Measurements from ENCODE around the gene GRID2IP. TPM values are rescaled to one million over a fixed set of nuclear protein-coding genes. Genes with fewer than 3 reads are reported as not detected.
"Not testable (repeated sequence)": the region's sequence is repeated elsewhere in the genome, so short reads cannot be mapped to it uniquely, and the experiment has no call there.

The GRID2IP gene
- total RNA-seq, 2 experiments from 2014 or later, result 0.40 to 0.50 TPM

DNA sequence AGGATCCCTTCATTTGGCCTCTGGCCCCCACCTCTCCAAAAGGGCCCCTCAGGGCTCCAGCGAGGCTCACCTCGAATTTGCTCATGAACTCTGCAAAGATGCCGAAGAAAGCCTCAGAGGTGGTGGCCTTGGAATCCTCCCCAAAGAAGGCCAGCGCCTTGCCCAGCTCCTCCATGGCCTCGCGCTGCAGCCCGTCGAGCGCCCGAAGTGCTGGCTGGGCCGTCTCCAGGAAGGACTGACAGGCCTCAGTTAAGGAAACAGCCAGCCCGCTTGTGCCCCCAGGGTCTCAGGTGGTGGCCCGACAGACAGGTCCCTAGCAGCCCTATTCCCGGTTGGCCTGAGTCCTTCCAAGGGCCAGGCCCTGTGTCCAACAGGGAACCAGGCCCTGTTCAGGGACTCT is 53.3 kb downstream of the GRID2IP start:
- ChIA-PET CTCF (interaction anchor here (0.6 kb wide), 1 partner anchor 63 kb away, joined by 3 read pairs; no protein-coding TSS in a partner anchor), POLR2A (no interaction called here)

- ChIA-PET CTCF (interaction anchor here (0.6 kb wide), 1 partner anchor 63 kb away, joined by 3 read pairs; no protein-coding TSS in a partner anchor), POLR2A (no interaction called here)
Measured at GRCh38 chr7:6497637-6497905, 53.7 kb downstream of the GRID2IP start.

DNA sequence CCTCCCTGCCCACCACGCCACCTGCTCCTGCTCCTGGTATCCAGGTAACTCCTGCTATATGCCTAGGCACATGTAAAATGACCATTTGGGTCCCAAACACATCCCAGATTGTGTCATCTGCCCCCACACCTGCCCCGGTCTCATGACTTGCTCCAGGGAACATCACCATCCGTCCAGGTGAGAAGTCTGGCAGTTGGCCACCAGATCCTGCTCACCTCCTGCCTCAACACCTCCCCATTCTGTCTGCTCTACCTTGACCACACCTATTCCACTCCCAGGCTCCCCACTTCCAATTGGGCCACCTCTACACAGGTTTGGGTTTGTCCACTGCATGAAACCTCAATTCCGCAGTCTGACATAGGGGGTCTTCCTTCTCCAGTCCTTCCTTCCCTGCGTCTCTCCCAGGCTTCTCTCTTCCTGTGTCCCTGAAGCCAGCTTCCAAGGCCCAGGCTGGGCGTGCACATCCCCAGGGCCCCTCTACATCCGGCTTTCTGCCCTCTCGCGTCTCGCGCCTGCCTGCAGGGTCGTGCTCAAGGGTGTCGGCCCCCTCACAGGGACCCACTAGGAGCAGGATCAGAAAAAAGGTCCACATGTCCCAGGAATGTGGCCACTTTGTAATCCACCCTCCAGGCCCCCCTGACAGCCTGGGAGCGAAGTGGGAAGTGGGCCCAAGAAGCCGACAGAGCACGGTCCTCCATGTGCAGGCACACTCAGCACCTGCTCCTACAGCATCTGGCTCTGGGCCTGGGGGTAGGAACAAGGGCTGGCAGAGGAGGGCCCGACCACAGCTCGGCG is 54.2 kb downstream of the GRID2IP start:
- POLR2A ChIA-PET, result no interaction called here
- CTCF ChIA-PET, result no interaction called here

DNA sequence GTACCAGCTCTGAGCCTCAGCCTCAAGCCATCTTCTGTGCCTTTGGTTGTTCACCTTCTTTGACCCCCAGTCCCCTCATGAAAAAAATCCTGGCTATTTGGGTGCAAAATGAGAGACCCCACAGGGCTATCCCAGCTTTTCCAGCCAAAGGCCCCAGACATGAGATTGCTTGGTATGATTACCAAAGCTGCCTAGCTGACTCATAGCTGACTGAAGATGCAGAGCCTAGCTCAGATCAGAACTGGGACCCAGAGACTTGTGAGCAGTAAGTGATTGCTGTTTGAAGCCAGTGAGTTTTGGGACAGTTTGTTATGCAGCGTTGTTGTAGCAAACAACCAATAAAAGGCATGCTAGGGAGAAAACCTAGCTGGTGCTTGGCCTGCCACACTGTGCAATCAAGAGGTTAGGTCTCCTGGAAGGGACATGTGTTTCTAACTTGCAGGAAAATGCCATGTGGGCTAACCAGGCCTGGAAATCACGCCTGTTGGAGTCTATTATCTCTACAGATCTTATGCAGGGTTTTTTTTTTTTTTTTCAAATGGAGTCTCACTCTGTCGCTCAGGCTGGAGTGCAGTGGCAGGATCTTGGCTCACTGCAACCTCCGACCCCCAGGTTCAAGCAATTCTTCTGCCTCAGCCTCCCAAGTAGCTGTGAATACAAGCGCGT is 55.5 kb downstream of the GRID2IP start:
- CTCF ChIA-PET, result interaction anchor here (0.6 kb wide), 1 partner anchor 123 kb away, joined by 4 read pairs; no protein-coding TSS in a partner anchor
- POLR2A ChIA-PET, result no interaction called here

DNA sequence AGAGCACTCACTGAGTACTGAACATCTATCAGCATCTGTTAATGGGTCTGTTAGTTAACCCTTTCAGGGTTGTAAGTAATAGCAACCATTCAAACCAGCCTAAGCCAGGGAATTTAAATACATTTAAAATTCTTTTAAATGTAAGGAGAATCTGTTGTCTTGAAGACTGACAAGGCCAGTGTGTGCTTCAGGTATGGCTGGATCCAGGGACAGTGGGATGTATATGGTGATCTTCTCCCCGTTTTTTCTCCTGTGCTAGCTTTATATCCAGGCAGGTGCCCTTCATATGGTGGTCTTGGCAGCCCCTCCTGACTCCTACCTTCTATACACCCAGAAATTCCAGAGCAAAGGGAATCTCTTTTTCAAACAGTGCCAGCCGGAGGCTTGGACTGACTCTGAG is 56.9 kb downstream of the GRID2IP start:
- POLR2A ChIA-PET, result no interaction called here
- CTCF ChIA-PET, result no interaction called here

- ChIA-PET POLR2A (no interaction called here), CTCF (no interaction called here)
Measured at GRCh38 chr7:6491194-6491593, 60.1 kb downstream of the GRID2IP start.

- ChIA-PET POLR2A (no interaction called here), CTCF (interaction anchor here (1.6 kb wide), 1 partner anchor 16 kb away, joined by 3 read pairs; no protein-coding TSS in a partner anchor)
Measured at GRCh38 chr7:6489612-6490011, 61.6 kb downstream of the GRID2IP start.

DNA sequence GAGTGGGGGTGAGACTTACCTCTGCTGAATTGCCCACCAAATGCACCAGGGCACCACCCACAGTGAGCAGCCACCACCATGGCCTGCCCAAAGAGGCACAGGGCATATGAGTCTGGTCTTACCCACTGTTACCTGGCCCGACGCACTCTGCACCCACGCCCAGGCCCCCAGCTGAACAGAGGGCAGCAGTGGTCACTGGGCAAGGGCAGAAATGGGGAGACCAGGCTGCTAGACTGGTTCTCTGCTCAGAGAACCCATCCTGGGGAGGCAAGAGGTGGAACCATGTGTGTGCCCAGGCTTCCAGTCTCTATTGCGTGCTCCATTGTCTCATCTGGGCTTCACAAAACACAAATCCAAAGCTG is 64.1 kb downstream of the GRID2IP start:
- ChIA-PET POLR2A (no interaction called here), CTCF (no interaction called here)

GRCh38 chr7:6486438-6487183 is 64.7 kb downstream of the GRID2IP start:
- CTCF ChIA-PET, result no interaction called here

DNA sequence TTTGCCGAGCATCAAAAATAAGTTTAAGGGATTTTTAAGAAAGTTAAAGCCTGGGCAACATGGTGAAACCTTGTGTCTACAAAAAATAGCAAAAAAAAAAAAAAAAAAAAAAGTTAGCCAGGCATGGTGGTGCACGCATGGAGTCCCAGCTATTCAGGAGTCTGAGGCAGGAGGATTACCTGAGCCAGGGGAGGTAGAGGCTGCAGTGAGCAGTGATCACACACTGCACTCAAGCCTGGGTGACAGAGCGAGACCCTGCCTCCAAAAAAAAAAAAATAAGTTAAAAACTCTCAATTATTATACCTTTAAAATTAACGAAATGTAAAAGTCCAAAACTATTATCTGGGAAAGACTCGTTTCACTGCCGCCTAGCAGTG is 68.5 kb downstream of the GRID2IP start:
- ChIA-PET POLR2A (no interaction called here), CTCF (no interaction called here)

More at GRCh38 chr7:6486438-6487183, 64.7 kb downstream of the GRID2IP start:
- POLR2A ChIA-PET, result no interaction called here

- POLR2A ChIA-PET, result no interaction called here
- CTCF ChIA-PET, result no interaction called here
Measured at GRCh38 chr7:6482307-6482706, 69.0 kb downstream of the GRID2IP start.

GRCh38 chr7:6481445-6481844 is 69.8 kb downstream of the GRID2IP start:
- CTCF ChIA-PET, result no interaction called here
- POLR2A ChIA-PET, result no interaction called here

GRCh38 chr7:6480323-6480660 is 71.0 kb downstream of the GRID2IP start:
- ChIA-PET CTCF (interaction anchor here (1.0 kb wide), 1 partner anchor 36 kb away, joined by 3 read pairs; no protein-coding TSS in a partner anchor), POLR2A (no interaction called here)

DNA sequence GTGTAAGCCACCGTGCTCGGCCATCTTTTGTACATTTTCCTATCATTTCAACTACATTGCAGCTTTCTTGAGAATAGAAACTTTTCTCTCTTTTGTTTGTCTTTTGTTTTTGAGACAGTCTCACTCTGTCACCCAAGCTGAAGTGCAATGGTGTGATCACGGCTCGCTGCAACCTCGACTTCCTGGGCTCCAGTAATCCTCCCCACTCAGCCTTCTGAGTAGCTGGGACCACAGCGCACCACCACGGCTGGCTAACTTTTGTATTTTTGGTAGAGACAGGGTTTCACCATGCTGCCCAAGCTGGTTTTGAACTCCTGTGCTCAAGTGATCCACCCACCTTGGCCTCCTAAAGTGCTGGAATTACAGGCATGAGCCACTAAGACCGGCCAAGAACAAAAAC is 72.2 kb downstream of the GRID2IP start:
- POLR2A ChIA-PET, result no interaction called here
- CTCF ChIA-PET, result no interaction called here

DNA sequence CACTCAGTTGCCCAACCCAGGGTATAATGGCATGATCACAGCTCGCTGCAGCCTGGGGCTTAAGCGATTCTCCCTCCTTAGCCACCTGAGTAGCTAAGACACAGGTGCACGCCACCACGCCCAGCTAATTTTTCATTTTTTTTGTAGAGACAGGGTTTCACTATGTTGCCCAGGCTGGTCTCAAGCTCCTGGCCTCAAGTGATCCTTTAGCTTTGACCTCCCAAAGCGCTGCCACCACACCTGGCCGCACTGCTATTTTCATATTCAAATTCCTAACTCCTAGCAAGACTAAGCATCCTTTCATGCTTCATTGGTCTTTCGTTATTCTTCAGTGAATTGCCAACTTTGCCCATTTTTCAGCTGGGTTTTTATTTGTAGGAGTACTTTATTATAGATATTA is 73.1 kb downstream of the GRID2IP start:
- ChIA-PET CTCF (no interaction called here), POLR2A (no interaction called here)

DNA sequence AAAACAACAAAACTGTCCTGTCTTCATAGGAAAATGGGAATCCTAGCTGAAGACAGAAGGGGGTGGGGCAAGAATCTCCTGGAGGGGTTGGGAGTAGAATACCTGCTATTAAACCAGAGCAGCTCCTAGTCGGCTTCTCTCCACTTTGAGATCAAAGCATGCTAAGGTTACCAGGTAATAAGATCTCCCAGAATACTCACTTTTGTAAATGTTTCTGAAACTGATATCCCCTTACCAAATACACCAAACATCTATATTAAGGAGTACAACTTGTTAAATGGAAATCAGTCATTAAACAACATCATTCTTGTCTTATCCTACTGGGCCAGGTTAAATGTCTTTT is 74.0 kb downstream of the GRID2IP start:
- POLR2A ChIA-PET, result no interaction called here
- CTCF ChIA-PET, result no interaction called here

- CTCF ChIA-PET, result no interaction called here
- POLR2A ChIA-PET, result no interaction called here
Measured at GRCh38 chr7:6476596-6477317, 74.5 kb downstream of the GRID2IP start.

DNA sequence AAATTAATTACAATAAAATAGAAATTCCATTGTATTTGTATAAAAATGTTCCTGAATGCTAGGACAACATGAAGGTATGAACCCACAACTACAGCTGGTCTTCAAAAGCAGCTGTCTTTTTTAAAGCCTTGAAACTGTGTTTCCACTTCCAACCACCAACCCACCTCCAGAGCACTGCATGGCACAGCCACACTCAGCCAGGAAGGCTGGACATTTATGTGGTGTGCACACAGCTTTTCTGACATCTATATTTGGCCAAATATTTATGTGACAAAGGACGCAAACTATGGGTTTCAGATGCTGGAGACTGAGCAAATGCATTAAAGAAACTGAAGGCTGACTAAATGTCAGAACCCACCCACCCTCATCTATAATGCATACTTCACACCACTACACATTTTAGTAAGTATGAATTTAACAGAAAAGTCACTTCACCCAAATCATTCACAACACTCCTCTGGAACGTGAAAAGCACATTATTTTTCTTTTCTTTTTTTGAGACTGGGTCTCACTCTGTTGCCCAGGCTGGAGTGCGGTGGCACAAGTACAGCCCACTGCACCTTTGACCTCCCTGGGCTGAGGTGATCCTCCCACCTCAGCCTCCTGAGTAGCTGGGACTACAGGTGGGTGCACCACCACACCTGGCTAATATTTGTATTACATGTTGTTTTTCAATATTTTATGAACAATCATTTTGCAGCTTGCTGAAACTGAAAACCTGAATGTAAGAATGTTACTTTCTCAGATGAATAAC is 75.7 kb downstream of the GRID2IP start:
- POLR2A ChIA-PET, result interaction anchor here (0.6 kb wide), 1 partner anchor 27 kb away, joined by 7 read pairs; no protein-coding TSS in a partner anchor
- CTCF ChIA-PET, result interaction anchor here (0.6 kb wide), 1 partner anchor 229 kb away, joined by 5 read pairs; no protein-coding TSS in a partner anchor

DNA sequence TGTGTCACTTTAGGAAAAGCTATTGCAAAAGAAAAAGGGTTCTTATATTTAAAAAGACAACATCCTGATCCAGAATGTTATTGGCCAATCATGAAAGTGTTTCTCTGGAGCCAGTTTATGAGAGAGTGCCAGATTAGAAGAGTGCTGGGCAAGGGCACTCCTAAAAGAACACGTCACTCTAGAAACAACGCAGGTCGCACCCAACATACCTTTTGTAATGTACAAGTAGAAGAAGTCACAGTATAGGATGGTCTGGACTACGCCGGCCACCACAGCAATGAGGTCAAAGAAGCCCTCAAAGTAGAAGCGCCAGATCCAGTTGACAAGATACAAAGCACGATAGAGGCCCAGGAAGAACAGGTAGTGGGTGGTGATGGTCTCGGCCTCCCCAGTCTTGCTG is 85.4 kb downstream of the GRID2IP start:
- ChIA-PET CTCF (no interaction called here), POLR2A (no interaction called here)

GRCh38 chr7:6463609-6464008 is 87.7 kb downstream of the GRID2IP start:
- CTCF ChIA-PET, result interaction anchor here (0.6 kb wide), 1 partner anchor 93 kb away, joined by 3 read pairs; no protein-coding TSS in a partner anchor
- POLR2A ChIA-PET, result not testable (repeated sequence)

Measured in activated CD8-positive, alpha-beta memory T cell treated with anti-CD3 and anti-CD28 coated beads for 36 hours (primary cell).